ENCODE data around the gene HGFAC.

The HGFAC gene

DNA sequence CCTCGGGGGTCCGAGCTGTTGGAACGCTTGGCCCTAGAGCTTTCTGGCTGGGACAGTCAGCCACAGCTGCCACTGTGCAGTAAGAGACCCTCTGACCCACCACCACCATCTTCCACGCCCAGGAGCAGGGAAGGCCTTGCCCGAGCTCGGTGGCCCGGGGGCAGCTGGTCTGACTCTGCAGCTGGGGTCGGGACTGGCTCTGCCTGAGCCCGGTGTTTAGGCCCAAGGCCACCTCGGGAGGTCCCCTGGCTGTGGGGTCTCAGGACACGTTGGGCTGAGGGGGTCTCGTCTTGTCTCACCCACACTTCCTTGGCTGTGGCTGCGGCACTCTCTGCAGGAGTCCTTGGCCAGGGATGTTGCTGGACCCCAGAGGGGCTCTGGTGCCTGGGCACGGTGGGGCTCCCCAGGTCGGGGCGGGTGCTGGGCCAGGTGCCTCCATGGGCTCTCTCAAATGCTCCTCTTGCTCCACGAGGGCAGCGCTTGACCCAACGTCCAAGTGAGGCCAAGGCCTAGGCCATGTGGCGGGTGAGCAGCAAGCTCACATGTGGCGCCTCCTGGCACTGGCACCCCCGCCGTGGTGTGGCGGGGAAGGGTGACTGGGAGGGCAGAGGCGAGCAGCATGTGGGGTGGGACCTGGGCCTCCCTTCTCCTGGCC, 44.2 kb downstream of the HGFAC start:
- Histone ChIP-seq H3K4me1 (ENCODE audit: low read length) (peaks cover 11% of the 10 kb centered on the region; the same call in 1 of the 2 replicates), H3K9ac (ENCODE audit: low read length) (no peak overlapping the region), H3K4me2 (ENCODE audit: low read length) (peak overlapping the region; percentile 38; the same call in 1 of the 2 replicates), H3K9me3 (ENCODE audit: insufficient read depth, low read length) (no peaks in the 10 kb centered on the region), H3K27me3 (ENCODE audit: low read depth, low read length) (peaks cover 91% of the 10 kb centered on the region), H3K36me3 (replicated peaks; ENCODE audit: low read depth, low read length) (no peaks in the 10 kb centered on the region), H3K79me2 (ENCODE audit: low read length) (no peaks in the 10 kb centered on the region), H2AFZ (ENCODE audit: low read depth, low read length) (no peak overlapping the region), H3K27ac (ENCODE audit: low read length) (no peak overlapping the region), H4K20me1 (ENCODE audit: insufficient read depth, low read length) (peaks cover 8% of the 10 kb centered on the region; the same call in 1 of the 2 replicates), H3K4me3 (ENCODE audit: low read length) (no peak overlapping the region)
- TF ChIP-seq EZH2phosphoT487 (IDR thresholded peaks at IDR 0.05; ENCODE audit: low read depth): no peak; the same call in 1 of the 2 replicates
- TF ChIP-seq, protein P1, sequence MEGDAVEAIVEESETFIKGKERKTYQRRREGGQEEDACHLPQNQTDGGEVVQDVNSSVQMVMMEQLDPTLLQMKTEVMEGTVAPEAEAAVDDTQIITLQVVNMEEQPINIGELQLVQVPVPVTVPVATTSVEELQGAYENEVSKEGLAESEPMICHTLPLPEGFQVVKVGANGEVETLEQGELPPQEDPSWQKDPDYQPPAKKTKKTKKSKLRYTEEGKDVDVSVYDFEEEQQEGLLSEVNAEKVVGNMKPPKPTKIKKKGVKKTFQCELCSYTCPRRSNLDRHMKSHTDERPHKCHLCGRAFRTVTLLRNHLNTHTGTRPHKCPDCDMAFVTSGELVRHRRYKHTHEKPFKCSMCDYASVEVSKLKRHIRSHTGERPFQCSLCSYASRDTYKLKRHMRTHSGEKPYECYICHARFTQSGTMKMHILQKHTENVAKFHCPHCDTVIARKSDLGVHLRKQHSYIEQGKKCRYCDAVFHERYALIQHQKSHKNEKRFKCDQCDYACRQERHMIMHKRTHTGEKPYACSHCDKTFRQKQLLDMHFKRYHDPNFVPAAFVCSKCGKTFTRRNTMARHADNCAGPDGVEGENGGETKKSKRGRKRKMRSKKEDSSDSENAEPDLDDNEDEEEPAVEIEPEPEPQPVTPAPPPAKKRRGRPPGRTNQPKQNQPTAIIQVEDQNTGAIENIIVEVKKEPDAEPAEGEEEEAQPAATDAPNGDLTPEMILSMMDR (IDR thresholded peaks at IDR 0.05; ENCODE audit: low read depth, low read length): no peak

DNA sequence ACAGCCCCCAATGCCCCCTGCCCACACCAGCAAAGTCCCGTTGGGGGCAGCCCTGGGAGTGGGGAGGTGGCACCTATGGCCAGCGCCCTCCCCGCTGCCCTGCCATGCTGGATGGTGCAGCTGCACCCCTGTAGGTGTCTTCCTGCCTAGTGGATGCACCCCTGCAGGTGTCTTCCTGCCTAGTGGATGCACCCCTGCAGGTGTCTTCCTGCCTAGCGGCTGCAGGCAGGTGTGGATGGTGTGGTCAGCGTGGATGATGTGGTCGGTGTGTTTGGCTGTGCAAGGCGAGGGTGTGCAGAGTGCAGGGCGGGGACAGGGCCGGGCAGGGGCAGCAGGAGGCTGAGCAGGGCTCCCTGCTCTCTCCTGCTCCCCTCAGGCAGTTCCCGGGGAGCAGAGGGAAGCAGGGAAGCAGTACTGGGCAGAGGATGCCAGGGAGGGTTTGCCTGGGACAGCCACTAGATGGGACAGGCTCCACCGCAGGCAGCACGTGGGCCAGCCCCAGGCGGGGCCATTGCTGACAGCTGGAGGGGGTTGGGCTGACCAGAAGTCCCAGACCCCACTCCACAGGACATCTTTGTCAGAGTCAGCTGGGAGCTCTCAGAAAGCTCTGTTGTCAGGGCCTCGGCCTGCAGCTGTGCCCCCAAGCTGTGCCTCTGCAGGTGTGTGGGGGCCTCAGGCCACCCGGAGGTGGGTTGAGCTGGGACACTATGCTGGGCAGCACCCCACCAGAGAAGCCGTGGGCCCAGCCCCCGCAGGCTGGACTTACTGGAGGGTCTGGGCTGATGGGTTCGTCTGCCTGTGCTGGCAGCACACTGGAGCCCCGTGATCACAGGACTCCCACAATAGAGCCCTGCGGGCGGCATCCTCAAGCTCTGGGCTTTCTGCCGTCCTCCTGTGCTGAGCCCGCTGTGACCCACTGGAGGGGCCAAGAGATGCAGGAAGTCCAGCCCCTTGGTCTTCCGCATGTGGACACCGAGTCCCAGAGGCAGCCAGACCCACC, 45.1 kb downstream of the HGFAC start:
- H3K27me3 ChIP-seq (ENCODE audit: low read depth, low read length): peaks cover 91% of the 10 kb centered on the region
- peaks cover 11% of the 10 kb centered on the region; the same call in 1 of the 2 replicates for H3K4me1 ChIP-seq (ENCODE audit: low read length)
- no peak overlapping the region for H3K4me3 ChIP-seq (ENCODE audit: low read length)
- H2AFZ ChIP-seq (ENCODE audit: low read depth, low read length): no peak overlapping the region
- no peak for TF ChIP-seq EZH2phosphoT487 (IDR thresholded peaks at IDR 0.05; ENCODE audit: low read depth)
- TF ChIP-seq, protein P1 (IDR thresholded peaks at IDR 0.05; ENCODE audit: low read depth, low read length): no peak
- H3K4me2 ChIP-seq (ENCODE audit: low read length): no peak overlapping the region
- peaks cover 8% of the 10 kb centered on the region; the same call in 1 of the 2 replicates for H4K20me1 ChIP-seq (ENCODE audit: insufficient read depth, low read length)
- no peak overlapping the region for H3K27ac ChIP-seq (ENCODE audit: low read length)
- no peak overlapping the region for H3K9ac ChIP-seq (ENCODE audit: low read length)
- H3K36me3 ChIP-seq (replicated peaks; ENCODE audit: low read depth, low read length): no peaks in the 10 kb centered on the region
- no peaks in the 10 kb centered on the region for H3K9me3 ChIP-seq (ENCODE audit: insufficient read depth, low read length)
- no peaks in the 10 kb centered on the region for H3K79me2 ChIP-seq (ENCODE audit: low read length)

DNA sequence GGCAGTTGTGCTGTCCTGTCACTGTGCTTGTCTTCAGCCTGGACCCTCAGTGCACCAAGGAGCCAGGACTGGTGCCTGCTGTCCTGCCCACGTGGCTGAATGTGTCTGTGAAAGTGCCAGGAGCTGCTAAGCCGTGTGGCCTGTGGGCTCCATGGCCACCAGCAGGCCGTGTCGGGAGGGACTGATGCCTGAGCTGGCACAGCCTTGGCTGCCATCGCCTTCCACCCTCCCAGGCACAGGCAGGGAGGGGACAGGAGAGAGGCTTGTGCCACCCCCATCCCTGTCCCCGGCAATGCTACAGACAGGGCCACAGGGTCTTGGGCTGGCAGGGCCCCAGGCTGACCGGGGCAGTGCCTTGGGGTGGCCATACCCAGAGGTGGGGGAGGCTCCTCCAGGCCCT, 46.1 kb downstream of the HGFAC start:
- no peak overlapping the region for H3K4me2 ChIP-seq (ENCODE audit: low read length)
- no peaks in the 10 kb centered on the region for H3K79me2 ChIP-seq (ENCODE audit: low read length)
- peaks cover 11% of the 10 kb centered on the region; the same call in 1 of the 2 replicates for H3K4me1 ChIP-seq (ENCODE audit: low read length)
- H3K27me3 ChIP-seq (ENCODE audit: low read depth, low read length): peaks cover 84% of the 10 kb centered on the region
- H3K36me3 ChIP-seq (replicated peaks; ENCODE audit: low read depth, low read length): no peaks in the 10 kb centered on the region
- H3K9ac ChIP-seq (ENCODE audit: low read length): no peak overlapping the region
- H4K20me1 ChIP-seq (ENCODE audit: insufficient read depth, low read length): peaks cover 8% of the 10 kb centered on the region; the same call in 1 of the 2 replicates
- no peak overlapping the region for H3K27ac ChIP-seq (ENCODE audit: low read length)
- no peak overlapping the region for H2AFZ ChIP-seq (ENCODE audit: low read depth, low read length)
- H3K4me3 ChIP-seq (ENCODE audit: low read length): no peak overlapping the region
- TF ChIP-seq EZH2phosphoT487 (IDR thresholded peaks at IDR 0.05; ENCODE audit: low read depth): no peak
- TF ChIP-seq, protein P1 (IDR thresholded peaks at IDR 0.05; ENCODE audit: low read depth, low read length): no peak
- H3K9me3 ChIP-seq (ENCODE audit: insufficient read depth, low read length): no peaks in the 10 kb centered on the region

DNA sequence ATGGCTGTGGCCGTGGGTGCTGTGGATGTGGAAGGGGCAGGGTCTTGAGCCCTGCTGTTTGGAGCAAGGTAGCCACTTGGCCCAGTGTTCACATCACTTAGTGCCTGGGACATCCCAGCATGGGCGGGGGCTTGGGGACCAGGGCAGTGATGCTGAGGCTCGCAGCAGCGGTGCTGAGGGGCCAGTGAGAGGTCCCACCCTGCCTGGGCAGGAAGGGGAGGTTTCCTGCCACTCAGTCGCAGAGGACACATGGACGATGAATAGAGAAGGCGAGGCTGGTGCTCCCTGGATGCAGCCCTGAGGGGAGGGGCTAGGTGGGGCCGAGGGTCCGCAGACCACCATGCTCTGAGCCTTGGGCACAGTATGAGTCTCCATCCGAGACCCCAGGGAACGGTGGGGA, 47.1 kb downstream of the HGFAC start:
- H3K36me3 ChIP-seq (replicated peaks; ENCODE audit: low read depth, low read length): no peaks in the 10 kb centered on the region
- H3K4me1 ChIP-seq (ENCODE audit: low read length): peaks cover 11% of the 10 kb centered on the region; the same call in 1 of the 2 replicates
- no peak overlapping the region for H3K4me3 ChIP-seq (ENCODE audit: low read length)
- TF ChIP-seq, protein P1 (IDR thresholded peaks at IDR 0.05; ENCODE audit: low read depth, low read length): no peak
- no peak for TF ChIP-seq EZH2phosphoT487 (IDR thresholded peaks at IDR 0.05; ENCODE audit: low read depth)
- H3K9me3 ChIP-seq (ENCODE audit: insufficient read depth, low read length): no peaks in the 10 kb centered on the region
- no peak overlapping the region for H2AFZ ChIP-seq (ENCODE audit: low read depth, low read length)
- H3K9ac ChIP-seq (ENCODE audit: low read length): no peak overlapping the region
- H3K4me2 ChIP-seq (ENCODE audit: low read length): no peak overlapping the region
- H3K79me2 ChIP-seq (ENCODE audit: low read length): no peaks in the 10 kb centered on the region
- peaks cover 8% of the 10 kb centered on the region; the same call in 1 of the 2 replicates for H4K20me1 ChIP-seq (ENCODE audit: insufficient read depth, low read length)
- no peak overlapping the region for H3K27ac ChIP-seq (ENCODE audit: low read length)
- H3K27me3 ChIP-seq (ENCODE audit: low read depth, low read length): peaks cover 82% of the 10 kb centered on the region
